Measurements from ENCODE around the gene ODAD4. TPM values are rescaled to one million over a fixed set of nuclear protein-coding genes. Genes with fewer than 3 reads are reported as not detected.
A peak's percentile ranks its signal among the peaks of the same experiment; 100 is the strongest.

The ODAD4 gene
- total RNA-seq, 1 experiment from 2014 or later = 1.9 TPM

DNA sequence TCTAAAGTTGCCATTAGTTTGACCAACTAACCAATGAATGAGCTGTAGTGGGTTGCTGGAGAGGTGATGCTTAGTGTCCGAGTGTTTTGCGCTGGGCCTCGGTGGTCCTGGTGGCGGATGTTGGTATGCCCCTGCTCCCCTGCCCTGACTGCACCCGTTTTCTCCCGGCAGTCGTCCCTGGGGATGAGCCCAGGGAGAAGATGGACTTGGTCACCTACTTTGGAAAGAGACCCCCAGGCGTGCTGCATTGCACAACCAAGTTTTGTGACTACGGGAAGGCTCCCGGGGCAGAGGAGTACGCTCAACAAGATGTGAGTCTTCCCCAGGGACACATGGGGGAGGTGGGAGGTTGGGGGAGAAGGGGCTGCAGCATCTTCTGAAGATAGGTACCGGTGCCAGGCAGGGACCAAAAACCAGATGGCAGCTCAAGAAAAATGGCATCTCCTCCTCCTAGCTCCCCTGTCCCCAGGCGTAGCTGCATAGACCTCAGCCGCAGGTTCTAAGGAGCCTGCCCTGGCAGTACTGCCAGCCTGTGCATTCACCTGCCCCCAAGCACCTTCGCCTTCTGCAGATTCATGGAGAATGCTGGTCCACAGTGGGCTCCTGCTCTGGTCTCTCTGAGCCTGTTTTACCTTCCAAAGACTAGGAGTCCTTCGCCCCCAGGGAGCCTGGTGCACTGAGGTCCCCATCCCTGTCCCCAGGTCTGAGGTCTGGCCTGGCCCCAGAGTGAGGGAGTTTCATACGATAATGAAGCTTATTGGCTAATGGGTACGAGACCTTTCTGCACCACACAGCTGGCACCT lies 41.5 kb downstream of the ODAD4 start:
- no peak for DNase-seq (ENCODE audit: low read depth)

DNA sequence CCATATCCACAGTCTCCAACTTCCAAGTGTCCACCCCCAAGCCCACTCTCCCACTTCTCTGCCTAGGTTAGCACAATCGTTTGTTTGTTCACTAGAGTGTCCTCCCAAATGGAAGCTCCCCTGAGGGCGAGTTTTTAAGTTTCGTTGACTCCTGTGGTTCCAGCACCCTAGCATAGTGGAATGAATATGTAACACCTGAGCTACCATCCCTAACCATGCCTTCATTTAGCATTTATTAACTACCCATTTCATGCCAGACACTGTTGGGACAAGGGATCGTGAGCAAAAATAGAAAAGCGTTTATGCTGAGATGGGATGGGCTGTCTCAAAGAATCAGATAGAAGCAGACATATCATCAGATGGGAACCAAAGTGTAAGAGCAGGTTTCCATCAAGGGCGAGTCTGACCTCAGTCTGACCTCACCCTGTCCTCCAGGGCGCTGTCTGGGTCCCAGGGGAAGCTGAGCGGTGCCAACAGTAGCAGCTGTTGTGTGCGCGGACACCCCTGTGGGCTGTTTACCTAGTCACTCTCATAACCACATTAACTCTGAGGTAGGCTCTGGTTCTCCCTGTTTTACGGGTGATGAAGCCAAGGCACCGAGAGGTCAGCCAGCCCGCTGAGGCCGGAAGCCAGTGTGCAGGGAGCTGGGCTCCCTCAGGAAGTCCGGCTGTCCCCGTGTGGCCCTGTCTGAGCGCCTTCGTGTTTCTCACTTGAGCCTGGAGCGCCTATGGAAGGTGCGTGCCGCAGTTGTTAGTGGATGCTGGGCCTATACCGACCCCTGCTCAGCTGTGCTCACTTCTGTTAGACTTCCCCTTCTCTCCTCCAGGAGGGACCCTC lies 42.4 kb downstream of the ODAD4 start:
- no peak for DNase-seq (ENCODE audit: low read depth)

DNA sequence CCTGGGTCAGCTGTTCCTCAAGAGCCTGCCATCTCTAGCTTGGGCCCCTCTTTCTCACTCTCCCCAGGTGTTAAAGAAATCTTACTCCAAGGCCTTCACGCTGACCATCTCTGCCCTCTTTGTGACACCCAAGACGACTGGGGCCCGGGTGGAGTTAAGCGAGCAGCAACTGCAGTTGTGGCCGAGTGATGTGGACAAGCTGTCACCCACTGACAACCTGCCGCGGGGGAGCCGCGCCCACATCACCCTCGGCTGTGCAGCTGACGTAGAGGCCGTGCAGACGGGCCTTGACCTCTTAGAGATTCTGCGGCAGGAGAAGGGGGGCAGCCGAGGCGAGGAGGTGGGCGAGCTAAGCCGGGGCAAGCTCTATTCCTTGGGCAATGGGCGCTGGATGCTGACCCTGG lies 43.0 kb downstream of the ODAD4 start:
- DNase-seq (ENCODE audit: low read depth) = no peak

DNA sequence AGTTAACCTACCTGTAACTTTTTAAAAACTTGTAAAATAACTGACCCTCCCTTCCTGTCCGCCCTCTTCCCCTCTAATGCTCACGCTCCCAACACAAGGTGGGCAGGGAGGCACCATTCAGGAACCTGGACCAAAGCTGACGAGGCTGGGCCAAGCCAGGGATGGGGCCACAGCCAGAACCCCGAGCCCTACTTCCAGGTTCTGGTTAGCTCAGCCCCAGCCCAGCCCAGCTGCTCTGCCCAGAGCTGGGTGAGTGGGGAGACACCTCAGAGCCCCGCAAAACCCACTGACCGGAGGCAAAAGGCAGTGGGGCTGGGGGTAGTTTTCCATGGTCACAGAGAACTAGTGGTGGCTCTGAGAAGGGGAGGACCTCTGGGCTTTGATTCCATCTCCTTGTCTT lies 43.6 kb downstream of the ODAD4 start:
- DNase-seq (ENCODE audit: low read depth) = no peak

DNA sequence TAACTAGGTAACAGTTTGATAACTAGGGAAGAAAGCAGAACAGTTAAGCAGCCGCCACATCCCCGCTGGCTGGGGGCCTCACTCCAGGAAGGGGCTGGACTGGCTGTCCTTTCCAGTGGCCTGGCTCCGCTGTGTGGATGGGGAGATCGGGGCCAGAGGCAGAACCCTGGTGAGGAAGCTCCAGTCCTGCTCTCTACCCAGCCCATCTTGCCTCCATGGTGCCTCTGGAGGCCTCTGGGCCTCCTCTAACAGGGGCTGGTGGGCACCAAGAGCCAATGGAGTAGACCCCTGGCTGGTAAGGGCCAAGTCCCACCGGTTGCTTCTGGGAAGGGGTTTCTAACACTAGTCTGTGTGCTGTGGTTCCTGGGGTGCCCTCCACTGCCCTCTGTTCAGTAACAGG lies 44.2 kb downstream of the ODAD4 start:
- DNase-seq (ENCODE audit: low read depth) = no peak

DNA sequence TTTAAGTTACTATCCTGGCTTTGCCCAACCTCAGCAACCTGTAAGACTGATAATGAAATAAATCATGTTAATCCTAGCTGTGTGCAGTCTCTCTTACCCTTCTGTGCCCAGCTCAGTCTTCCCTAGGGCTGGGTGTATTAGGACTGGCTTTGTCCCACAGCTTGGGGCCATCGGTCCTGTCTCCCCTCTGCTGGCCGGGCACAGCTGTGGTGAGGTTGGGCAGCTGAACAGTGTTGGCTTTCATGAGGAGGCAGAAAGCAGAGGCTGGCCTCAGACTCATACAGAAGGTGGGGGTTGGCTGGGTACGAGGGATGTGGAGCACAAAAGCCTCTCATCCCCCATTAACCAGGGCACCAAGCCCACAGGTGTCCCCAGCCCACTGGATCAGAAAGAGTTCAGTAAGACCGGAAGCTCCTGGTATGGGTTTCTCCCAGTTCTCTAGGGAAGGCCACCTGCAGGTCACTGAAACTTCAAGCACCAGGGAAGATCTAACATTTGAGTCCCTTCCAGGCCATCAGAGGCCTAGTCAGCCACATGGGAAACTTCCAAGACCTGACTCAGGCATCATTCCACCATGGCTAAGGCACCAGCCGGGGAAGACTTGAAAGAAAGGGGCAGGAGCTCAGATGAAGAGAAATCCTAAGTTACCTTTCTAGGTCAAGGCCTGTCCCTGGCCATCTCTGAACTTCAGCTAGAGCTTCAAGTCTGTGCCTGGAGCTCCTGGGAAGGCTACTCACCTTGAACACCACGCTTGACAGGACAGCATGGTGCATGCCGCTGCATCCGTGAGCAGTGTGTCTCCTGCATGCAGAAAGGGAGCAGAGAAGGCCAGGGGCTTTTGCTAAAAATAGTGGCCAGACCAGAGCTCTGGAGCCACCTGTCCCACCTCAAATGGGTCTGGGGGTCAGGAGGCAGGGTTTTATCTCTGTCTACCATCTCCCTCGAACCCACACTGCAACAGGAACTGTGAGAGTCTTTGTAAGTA lies 45.0 kb downstream of the ODAD4 start:
- DNase-seq (ENCODE audit: low read depth) = no peak

DNA sequence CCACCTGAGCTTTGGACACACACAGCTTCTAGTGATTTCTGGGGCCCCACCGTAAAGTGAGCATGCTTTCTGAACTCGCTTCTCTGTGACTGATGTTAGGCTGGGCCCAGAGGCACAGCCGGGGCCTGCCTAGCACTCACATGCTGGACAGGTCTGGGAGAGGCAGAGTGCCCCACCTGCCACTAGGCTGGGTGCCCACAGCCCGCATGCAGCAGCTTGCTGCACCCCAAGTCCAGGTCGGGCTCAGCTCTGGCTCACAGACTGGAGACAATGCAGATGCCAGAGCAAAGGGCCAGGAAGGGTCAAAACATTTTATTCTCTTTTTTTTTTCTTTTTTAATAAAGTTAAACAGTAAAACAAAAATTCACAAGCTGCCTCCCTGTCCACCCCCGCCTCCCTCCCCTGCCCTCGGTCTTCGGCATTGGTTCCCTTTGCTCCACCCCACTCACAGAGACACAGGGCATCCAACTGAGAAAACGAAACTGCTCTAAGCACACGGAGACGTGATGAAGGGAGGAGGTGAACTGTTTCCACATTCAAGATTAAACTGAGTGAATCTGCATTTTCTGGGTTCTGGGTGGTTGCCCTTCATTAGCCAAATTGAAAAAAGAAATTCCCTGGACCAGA lies 45.8 kb downstream of the ODAD4 start:
- DNase-seq (ENCODE audit: low read depth) = no peak

DNA sequence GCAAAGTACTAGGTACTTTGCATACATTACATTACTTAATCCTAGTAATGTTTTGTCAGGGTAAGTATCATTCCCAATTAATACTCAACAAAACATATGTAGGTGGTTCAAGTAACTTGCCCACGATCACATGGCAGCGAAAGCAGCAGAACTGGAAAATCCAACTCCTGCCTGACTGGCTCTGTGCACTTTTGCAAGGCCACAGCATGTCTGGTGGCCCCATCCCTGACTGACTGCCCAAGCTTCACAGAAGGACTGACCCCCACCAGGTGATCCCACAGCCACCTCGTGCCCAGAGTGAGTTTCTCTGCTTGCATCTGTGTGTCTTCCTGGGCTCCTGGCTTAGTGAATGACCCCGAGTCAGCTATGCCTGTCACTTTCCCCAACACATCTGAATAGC lies 47.6 kb downstream of the ODAD4 start:
- no peak for DNase-seq (ENCODE audit: low read depth)

DNA sequence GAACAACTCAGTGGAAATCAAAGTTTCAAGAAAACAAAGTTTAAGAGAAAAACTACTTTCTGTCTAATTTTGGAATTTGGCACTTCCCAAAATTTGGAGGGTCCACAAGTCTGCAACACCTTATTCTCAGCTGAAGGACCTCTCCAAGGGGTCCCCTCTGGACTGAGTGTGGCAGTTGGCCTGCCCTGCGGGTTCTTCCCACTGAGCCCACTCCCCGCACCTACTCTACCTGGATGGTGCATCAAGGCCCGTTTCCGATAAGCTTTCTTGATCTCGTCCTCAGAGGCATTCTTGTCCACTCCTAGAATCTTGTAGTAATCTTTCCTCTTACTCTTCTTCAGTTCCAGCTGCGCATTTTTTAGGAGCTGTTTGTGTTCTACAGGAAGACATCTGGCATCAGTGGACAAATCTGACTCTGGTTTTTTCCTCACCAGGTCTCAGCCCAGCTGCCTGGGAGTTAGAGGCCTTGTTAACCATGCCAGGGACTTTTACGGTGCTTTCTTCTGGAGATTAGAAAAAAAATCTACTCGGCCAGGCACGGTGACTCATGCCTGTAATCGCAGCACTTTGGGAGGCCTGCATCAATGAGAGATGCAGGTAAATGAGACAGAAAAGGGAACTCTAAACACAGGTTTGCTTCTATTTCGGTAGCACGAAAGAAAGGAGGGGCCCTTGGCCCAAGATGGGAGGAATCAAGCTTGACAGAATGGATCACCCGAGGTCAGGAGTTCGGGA lies 51.8 kb downstream of the ODAD4 start:
- DNase-seq (ENCODE audit: low read depth) = peak; percentile 24

DNA sequence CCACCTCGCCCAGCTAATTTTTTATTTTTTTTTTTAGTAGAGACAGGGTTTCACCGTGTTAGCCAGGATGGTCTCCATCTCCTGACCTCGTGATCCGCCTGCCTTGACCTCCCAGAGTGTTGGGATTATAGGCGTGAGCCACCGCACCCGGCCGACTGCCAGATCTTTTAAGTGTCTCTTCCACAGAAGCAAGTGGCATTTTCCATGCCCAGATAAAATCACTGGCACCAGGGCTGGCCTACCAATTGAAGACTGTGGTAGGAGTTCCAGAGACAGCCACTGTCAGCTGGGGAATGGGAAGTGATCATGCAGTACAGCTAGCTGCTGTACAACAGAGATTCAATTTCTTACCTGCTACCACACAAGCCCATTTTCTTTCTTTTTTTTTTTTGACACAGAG lies 54.0 kb downstream of the ODAD4 start:
- no peak for DNase-seq (ENCODE audit: low read depth)

DNA sequence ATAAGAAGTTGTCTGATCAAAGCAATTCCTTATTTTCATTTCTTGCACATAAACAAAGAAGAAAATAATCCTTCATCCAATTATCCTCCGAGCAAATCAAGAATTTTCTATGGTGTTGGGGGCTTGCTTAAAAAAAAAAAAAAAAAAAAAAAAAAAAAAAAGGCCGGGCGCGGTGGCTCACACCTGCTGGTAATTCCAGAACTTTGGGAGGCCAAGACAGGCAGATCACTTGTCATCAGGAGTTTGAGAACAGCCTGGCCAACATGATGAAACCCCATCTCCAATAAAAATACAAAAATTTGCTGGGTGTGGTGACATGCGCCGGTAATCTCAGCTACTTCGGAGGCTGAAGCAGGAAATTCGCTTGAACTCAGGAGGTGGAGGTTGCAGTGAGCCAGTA lies 55.5 kb downstream of the ODAD4 start:
- no peak for DNase-seq (ENCODE audit: low read depth)

DNA sequence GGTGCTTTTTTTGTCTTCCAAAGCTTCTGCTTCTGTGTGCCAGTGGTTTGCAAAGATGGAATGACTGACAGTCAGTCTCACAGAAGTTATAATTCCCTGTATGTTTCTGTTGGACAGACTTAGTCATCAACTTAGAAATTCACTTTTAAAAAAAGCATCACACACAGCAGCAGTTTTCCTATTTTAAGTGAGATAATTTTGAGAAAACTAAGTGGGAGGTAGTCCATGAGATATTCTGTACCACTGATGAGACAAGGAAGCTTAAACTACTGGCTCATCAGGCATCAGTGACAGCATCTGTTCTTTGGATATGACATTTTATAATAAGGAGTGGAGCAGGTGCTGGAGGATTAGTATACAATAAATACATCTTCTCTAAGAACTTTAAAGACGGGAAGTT lies 56.2 kb downstream of the ODAD4 start:
- no peak for DNase-seq (ENCODE audit: low read depth)

DNA sequence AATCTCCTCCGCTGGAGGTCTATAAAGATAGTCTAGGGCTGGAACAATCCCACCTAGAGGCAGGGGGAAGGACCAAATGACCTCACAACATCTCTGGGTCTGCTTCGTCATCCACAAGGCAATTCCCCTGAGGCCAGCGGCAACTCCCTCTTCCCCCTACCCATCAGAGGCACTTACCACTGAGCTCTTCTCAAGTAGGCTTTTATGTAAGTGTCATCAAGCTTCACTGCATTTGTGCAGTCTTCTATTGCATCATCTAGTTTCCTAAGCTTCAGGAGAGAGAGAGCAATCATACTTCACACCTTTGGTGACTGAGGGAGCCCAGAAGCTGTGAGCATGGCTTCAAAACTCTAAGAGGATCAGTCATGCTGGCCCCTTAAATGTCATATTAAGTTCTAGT lies 57.2 kb downstream of the ODAD4 start:
- no peak for DNase-seq (ENCODE audit: low read depth)

DNA sequence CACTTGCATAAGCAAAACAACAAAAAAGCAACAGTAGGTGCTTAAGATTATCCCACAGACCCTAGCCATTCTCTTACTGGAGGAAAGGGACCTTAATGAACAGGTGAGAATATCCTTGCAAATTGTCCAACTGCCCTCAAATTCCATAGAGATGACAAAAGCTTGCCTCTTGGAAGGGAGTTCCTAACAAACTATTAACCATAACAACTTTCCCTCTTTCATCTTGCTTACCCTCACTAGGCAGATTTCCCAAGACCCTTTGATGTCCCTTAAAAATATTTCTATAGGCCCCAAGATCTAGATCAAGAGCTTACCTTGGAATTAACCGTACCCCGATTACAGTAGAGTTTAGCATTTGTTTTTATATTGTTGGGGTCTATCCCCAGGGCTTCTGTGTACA lies 58.0 kb downstream of the ODAD4 start:
- DNase-seq (ENCODE audit: low read depth) = no peak

DNA sequence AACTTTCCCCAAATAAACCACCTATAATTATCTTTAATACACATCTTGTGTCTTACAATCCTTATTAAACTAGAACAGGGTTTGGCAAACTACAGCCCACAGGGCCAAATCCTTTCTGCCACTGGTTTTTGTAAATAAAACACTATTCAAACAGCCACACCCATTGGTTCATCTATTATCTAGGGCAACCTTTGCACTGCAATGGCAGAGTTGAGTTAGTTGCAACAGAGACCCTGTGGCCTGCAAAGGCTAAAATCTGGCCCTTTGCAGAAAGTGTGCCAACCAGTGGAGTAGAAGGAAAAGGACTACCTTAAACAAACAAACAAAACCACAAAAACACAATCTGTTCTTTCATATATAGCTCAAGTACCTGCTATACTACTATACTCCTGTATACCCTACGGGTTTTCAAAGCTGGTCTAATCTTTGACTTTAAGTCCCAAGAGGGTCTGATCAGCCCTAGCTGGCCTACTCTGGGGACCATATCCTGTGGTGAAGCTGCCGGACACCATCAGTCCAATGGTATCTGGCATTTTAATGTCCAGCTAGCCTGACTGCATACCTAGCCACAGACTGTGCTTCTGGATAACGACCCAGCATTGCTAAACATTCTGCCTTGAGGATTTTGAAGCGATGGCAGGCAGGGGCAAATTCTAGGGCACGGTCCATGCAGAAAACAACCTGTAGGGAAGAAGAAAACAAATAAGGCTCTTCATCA lies 59.4 kb downstream of the ODAD4 start:
- no peak for DNase-seq (ENCODE audit: low read depth)

DNA sequence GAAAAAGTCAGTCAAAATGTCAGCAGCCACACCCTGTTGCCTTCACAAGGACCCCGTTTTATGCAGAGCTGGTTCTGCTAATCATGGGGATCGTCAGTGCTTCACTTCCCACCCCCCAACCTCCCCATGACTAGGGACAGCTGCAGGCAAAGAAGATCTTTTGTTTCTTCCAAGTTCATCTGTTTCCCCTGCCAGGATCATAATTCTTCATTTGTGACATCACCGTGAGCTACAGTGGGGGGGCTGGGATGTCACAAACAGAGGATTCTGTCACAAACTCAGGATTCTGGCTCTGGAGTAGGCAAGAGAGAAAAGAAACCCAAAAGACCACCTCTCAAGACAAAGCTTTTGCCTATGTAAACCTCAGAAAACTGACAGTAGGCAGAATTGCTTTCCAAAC lies 62.2 kb downstream of the ODAD4 start:
- peak; percentile 26 for DNase-seq (ENCODE audit: low read depth)

DNA sequence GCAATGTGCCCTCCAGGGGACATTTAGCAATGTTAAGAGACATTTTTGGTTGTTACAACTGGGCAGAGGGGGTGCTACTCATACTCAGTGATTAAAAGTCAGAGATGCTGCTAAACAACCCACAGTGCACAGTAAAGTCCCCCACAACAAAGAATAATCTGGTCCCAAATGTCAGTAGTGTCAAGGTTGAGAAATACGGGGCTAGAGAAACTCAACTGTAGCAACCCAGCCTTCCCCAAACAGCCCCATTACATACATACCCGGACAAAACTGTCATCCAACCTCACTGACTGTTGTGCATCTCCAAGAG lies 66.4 kb downstream of the ODAD4 start:
- no peak for DNase-seq (ENCODE audit: low read depth)

DNA sequence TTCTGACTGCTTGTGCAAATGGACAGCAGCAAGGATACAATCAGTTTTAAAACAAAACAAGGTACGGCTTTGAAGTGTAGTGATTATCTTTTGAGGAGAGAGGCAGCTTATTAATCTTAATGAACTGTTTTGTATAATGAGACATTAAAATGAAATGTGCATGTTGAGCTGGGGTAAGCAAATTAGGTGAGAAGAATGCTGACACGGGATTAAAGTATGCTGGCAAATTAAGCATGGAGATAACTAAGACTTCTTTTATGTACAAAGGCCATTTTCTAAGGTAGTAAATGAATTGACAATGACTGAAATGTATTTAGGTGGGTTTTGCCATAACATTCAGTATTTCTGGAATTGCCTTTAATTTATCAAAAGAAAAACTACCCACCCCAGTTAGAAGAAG lies 68.1 kb downstream of the ODAD4 start:
- DNase-seq (ENCODE audit: low read depth) = no peak

DNA sequence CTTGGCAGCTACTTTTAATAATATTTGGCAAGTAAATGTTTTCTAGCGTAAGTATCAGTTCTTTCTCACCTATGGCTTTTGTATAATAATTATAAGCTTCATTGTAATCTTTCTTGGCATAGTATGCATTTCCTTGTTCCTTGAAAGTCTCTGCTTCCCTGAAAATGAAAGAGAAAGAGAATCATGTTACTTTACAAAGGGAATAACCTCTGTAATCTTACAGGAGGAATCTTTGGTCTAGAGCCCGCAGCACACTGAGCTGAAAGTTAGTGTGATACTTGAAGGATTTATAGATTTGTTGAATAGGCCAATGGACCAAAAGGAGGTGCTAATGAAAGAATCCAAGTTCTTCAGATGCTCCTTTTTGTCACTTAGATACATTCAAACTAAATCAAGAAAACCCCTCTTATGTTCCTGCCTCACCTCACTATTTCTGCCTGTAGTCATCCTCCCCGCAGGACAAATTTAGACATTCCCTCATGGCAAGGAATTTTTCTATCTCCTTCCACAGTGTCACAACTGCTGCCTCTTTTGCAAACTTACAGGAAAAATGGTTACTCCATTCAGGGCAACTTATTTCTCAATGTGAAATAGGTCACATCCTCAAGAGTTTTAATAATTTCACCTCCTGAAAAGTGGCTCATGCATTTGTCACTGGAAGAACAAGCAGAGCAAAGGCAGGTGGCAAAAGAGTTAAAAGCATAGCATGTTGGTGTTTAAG lies 70.2 kb downstream of the ODAD4 start:
- DNase-seq (ENCODE audit: low read depth) = no peak

DNA sequence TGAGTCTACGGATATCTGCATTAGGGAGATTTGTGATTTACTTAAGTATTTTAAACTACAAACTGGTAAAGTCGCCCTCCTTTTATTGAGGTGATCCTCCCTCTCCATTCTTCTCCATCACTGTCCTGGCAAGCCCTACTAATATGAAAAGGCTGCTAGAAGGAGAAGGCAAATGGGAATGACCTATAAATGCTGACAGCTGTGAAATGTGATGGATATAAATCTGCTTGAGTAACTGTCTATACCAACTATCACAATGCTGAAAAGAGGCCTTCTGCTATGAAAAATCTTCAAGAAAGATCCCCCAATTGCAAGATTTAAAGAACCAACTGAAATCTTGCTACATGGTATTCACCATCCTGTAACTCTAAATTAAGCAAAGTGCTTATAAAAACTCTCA lies 71.3 kb downstream of the ODAD4 start:
- DNase-seq (ENCODE audit: low read depth) = no peak
